ENCODE data around the gene BCR. TPM values are rescaled to one million over a fixed set of nuclear protein-coding genes. Genes with fewer than 3 reads are reported as not detected.

The BCR gene
- total RNA-seq, 1 donor from 2014 or later, result 78.3 TPM

DNA sequence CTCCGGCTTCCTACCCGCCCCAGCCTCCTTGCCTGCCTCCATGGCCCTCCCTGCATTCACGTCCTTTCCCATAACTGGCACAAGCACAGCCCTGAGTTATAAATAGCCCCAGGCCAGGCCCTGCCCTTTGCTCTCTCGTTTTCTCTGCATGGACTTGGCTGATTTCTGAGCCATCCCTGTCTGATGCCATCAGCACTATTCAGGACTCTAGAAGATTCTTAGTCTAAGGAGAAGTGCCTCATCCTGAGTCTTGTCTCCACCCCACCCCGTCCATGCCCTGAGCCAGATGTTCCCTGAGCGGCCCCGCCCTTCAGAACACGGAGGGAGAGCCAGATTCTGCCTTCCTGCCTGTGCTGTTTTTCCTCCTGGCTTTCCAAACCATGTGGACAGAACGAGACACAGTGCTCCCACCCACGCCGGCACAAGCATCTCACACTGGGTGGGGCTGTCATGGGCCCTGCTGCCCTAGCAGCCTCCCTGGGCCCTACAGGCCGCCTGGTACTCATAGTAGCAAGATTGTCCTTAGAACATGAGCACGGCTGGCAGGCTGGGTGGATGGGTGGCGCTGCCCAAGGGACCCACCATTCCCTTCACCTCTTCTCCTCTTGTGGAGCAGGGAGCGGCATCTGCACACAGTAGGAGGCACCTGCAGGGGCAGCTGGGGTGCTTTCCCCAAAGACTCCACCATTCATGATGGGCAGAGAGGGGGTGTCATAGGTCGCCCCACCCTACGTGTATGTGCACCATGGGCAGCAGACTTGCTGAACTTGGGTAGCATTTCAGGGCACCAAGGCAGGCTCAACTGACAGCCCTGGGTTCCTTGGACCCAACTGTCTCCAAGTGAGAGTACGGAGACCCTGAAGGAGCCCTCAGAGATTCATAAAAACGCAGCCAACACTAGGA lies 76.9 kb downstream of the BCR start:
- no peak overlapping the region for H3K4me3 ChIP-seq
- H3K4me1 ChIP-seq, result peaks cover 15% of the 10 kb centered on the region
- ATAC-seq, result peak; percentile 55
- no peak for DNase-seq
- TF ChIP-seq, protein P1, sequence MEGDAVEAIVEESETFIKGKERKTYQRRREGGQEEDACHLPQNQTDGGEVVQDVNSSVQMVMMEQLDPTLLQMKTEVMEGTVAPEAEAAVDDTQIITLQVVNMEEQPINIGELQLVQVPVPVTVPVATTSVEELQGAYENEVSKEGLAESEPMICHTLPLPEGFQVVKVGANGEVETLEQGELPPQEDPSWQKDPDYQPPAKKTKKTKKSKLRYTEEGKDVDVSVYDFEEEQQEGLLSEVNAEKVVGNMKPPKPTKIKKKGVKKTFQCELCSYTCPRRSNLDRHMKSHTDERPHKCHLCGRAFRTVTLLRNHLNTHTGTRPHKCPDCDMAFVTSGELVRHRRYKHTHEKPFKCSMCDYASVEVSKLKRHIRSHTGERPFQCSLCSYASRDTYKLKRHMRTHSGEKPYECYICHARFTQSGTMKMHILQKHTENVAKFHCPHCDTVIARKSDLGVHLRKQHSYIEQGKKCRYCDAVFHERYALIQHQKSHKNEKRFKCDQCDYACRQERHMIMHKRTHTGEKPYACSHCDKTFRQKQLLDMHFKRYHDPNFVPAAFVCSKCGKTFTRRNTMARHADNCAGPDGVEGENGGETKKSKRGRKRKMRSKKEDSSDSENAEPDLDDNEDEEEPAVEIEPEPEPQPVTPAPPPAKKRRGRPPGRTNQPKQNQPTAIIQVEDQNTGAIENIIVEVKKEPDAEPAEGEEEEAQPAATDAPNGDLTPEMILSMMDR (IDR thresholded peaks at IDR 0.05), result no peak
- peak overlapping the region; percentile 24 for H3K27ac ChIP-seq
- no peaks in the 10 kb centered on the region for H3K27me3 ChIP-seq
- peaks cover 42% of the 10 kb centered on the region for H3K36me3 ChIP-seq
- intact Hi-C loops (cut with DNase I), result no loop called here
- no peaks in the 10 kb centered on the region for H3K9me3 ChIP-seq

DNA sequence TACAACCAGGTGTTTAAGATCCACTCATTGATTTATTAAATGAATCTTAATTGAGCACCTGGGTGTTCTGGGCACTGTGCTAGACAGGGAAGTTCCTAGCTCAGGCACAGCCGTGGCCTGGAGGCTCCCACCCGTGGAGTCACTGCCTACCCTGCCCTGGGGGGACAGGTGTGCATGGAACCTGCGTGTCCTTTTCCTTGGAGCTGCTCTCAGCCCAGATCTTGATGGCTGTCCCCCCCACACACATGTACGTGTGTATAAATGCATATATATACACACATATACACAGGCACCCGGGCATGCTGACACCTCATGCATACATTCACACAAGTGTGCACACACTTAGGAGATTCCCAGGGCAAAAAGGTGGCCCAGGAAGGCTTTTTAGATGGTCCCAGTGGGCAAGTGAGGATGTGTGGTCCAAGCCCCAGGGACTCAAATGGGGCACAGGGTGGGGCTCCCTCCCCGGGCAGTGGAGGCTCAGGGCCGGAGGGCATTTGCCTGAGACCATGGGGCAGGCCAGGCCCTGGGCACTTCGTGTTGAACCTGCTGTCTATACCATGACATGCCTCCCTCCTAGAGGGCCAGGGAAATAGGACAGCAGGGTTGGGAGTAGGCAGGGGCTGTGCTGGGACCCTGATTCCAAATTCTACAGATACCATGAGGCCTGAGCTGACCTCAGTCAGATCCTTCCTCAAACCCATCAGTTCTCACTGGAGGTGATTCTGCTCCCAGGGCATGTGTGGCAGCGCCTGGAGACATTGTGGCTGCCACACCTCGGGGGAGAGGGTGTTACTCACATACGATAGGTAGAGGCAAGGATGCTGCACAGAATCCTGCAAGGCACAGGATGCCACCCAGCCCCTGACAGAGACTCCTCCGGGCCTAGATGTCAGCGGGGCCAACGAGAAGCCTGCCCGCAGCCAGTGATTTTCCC lies 77.8 kb downstream of the BCR start:
- Histone ChIP-seq H3K4me1 (peaks cover 15% of the 10 kb centered on the region), H3K4me3 (no peak overlapping the region), H3K36me3 (peaks cover 43% of the 10 kb centered on the region), H3K9me3 (no peaks in the 10 kb centered on the region), H3K27ac (peak overlapping the region; percentile 12), H3K27me3 (no peaks in the 10 kb centered on the region)
- ATAC-seq (no peak), DNase-seq (no peak)
- TF ChIP-seq, protein P1 (IDR thresholded peaks at IDR 0.05), result no peak
- intact Hi-C loops (cut with DNase I), result no loop called here

DNA sequence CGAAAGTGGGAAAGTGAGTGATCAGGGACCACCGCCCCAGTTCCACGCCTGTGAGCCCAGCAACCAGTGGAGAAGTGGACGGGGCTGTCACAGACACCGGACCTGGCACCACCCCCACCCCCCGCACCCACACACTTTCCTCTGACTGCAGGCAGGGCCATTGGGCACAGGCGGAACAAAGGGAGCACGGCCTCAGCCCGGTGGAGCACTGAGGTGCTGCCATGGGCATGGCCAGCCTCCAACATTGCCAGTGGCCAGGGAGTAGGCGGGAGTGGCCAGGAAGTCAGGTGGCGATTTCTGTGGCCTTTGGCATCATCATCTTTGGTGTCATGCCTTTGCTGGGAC lies 78.5 kb downstream of the BCR start:
- H3K27me3 ChIP-seq, result no peaks in the 10 kb centered on the region
- DNase-seq (no peak), ATAC-seq (no peak)
- TF ChIP-seq, protein P1 (IDR thresholded peaks at IDR 0.05), result no peak
- no peaks in the 10 kb centered on the region for H3K9me3 ChIP-seq
- H3K4me1 ChIP-seq, result peaks cover 15% of the 10 kb centered on the region
- H3K4me3 ChIP-seq, result no peak overlapping the region
- peaks cover 45% of the 10 kb centered on the region for H3K36me3 ChIP-seq
- H3K27ac ChIP-seq, result no peak overlapping the region
- intact Hi-C loops (cut with DNase I), result no loop called here

DNA sequence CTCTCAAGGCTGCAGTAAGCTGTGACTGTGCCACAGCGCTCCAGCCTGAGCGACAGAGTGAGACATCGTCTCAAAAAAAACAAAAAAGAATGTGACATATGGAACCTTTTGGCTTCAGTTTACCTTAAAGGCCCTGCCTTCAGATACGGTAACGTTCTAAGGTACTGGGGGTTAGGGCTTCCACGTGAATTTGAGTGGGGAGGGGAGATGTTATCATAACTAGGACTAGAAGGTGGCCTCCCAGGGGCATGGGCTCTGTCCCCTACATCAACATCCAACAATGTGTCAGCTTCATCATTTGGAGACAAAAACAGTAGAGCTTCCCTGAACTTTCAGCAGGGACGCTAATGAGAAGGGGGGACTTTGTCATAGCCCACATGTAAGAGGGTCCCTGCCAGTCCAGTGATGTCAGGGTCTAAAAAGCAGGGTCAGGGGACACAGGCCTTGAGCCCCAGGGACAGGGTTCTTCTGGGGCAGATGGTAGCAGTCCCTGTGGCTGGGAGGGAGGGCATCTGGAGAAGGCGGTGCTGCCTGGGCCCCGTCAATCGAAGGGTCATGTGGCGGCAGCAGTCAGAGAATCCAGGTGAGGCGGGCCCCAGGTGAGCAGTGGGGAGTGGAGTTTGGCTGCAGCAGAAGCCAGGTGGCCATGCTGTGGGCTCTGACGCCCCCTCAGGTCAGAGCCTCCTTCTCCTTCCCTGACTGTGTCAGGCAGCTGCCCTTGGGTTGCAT lies 79.8 kb downstream of the BCR start:
- ATAC-seq, result no peak
- Histone ChIP-seq H3K27ac (no peak overlapping the region), H3K4me1 (peaks cover 15% of the 10 kb centered on the region), H3K36me3 (peaks cover 45% of the 10 kb centered on the region), H3K27me3 (no peaks in the 10 kb centered on the region), H3K4me3 (no peak overlapping the region), H3K9me3 (no peaks in the 10 kb centered on the region)
- intact Hi-C loops (cut with DNase I), result no loop called here
- DNase-seq, result no peak
- TF ChIP-seq, protein P1 (IDR thresholded peaks at IDR 0.05), result no peak

All from upper lobe of right lung (tissue), 1 donor.